Sigmoid colon (tissue), 4 donors: ENCODE data around the gene TUBB.

Experiments
- POLR2A ChIP-seq, 2 donors: fragments of 450-650 bp; IDR thresholded peaks; one replicate each; pipeline ENCODE4 v1.6.1; 2016; ENCODE audit warnings: antibody characterized with exemption in 2 of 2, mild to moderate bottlenecking in 2 of 2, moderate library complexity in 2 of 2
- POLR2AphosphoS5 ChIP-seq, 4 donors: sonication (generic); formaldehyde crosslinking; IDR thresholded peaks; one replicate each; pipeline ENCODE4 v1.6.1; 2017; ENCODE audit warnings: antibody characterized with exemption in 4 of 4
- TF ChIP-seq, protein P1 (sequence below), 4 experiments: fragments of 450-650 bp in 3 of 4; fragments of 200-600 bp in 1 of 4; IDR thresholded peaks; one replicate each; pipeline ENCODE4 v1.5.1; 2016 to 2019; ENCODE audit warnings: antibody characterized with exemption in 4 of 4, mild to moderate bottlenecking in 3 of 4, moderate library complexity in 2 of 4

GRCh38 chr6:30757261-30757904 is 37.2 kb downstream of the TUBB start:
- TF ChIP-seq, protein P1, sequence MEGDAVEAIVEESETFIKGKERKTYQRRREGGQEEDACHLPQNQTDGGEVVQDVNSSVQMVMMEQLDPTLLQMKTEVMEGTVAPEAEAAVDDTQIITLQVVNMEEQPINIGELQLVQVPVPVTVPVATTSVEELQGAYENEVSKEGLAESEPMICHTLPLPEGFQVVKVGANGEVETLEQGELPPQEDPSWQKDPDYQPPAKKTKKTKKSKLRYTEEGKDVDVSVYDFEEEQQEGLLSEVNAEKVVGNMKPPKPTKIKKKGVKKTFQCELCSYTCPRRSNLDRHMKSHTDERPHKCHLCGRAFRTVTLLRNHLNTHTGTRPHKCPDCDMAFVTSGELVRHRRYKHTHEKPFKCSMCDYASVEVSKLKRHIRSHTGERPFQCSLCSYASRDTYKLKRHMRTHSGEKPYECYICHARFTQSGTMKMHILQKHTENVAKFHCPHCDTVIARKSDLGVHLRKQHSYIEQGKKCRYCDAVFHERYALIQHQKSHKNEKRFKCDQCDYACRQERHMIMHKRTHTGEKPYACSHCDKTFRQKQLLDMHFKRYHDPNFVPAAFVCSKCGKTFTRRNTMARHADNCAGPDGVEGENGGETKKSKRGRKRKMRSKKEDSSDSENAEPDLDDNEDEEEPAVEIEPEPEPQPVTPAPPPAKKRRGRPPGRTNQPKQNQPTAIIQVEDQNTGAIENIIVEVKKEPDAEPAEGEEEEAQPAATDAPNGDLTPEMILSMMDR (IDR thresholded peaks at IDR 0.05), result no peak
- TF ChIP-seq POLR2A (IDR thresholded peaks at IDR 0.05), result no peak
- no peak for TF ChIP-seq POLR2AphosphoS5 (IDR thresholded peaks at IDR 0.05)
